Measurements from ENCODE around the gene NUCB1.

DNA sequence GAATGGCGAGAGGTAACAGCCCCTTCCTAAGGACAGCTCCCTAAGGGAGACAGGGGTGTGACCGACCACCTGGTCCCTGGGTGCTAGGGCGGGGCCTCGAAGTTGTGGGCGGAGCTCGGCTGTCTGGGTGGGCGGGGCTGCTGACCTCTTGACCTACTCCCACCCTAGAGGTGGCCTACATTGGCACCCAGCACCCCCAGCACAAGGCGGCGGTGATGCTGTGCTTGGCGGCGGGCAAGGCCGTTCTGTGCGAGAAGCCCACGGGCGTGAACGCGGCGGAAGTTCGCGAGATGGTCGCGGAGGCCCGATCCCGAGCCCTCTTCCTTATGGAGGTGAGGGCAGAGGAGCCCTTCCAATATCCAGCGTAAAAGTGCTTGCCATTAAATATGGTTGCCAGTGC lies 35.8 kb downstream of the NUCB1 start:
- TF ChIP-seq POLR2A (IDR thresholded peaks at IDR 0.05), result no peak
- TF ChIP-seq, protein P1, sequence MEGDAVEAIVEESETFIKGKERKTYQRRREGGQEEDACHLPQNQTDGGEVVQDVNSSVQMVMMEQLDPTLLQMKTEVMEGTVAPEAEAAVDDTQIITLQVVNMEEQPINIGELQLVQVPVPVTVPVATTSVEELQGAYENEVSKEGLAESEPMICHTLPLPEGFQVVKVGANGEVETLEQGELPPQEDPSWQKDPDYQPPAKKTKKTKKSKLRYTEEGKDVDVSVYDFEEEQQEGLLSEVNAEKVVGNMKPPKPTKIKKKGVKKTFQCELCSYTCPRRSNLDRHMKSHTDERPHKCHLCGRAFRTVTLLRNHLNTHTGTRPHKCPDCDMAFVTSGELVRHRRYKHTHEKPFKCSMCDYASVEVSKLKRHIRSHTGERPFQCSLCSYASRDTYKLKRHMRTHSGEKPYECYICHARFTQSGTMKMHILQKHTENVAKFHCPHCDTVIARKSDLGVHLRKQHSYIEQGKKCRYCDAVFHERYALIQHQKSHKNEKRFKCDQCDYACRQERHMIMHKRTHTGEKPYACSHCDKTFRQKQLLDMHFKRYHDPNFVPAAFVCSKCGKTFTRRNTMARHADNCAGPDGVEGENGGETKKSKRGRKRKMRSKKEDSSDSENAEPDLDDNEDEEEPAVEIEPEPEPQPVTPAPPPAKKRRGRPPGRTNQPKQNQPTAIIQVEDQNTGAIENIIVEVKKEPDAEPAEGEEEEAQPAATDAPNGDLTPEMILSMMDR (IDR thresholded peaks at IDR 0.05 in 8 of 11, conservative IDR thresholded peaks at IDR 0.05 in 3 of 11), result no peak

Measured in spleen (tissue), 7 donors.